T-helper 1 cell treated with Interleukin-12 subunit alpha and Interleukin-12 subunit beta and Interleukin-4 antibody, amounts not matched to agents 30 ng/mL and 1 ng/mL, for 36 hours (primary cell): ENCODE data around the gene PLD6. TPM values are rescaled to one million over a fixed set of nuclear protein-coding genes. Genes with fewer than 3 reads are reported as not detected.
"Not testable (repeated sequence)": the region's sequence is repeated elsewhere in the genome, so short reads cannot be mapped to it uniquely, and the experiment has no call there.

Source experiments
- intact Hi-C: fragments of 100-400 bp; cut with micrococcal nuclease; formaldehyde crosslinking; loops from one replicate; pipeline ENCODE4 v1.15.1; 2024
- total RNA-seq: library from RNA; stranded (reverse); gene quantifications from 2 replicates; pipeline ENCODE4 v1.2.3, GENCODE V29; 2022

The PLD6 gene
- total RNA-seq, 1 donor from 2014 or later, result 9.2 TPM

DNA sequence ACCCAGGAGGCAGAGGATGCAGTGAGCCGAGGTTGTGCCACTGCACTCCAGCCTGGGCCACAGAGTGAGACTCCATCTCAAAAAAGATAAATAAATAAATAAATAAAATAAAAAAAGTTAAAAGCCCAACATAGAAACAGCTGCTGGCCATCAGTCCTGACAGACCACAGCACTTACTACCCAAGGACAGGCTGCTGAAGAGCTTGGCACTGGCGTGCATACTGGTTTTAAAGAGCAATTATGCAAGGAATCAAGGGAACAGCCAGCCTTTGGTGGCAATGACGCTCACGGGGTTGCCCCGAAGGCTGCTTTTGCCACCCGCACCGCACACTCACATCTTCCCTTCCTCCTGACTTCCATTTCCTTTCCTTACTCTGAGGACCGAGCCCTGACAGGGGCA lies 4.2 kb downstream of the PLD6 start:
- intact Hi-C loops, result loop anchor here (10.0 kb wide), 1 partner anchor 773 kb away; the partner anchor contains the start of genes DRC3 and TOM1L2

DNA sequence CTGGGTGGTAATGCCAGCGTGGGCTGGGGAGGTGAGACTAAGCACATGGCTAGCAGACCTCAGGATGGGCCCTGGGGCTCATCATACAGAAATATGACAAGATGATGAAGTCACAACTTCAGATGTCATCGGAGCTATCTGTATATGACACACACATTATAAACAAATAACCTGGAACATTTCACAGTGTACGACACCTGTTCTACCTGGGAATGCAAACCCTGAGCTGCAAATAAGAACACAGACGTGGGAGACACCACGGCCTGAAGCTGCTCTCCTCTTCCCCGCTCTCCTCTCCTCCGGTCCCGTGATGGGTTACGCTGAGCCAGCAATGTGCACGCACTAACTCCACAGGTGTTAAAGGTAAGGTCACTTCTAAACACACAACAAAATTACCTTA lies 4.9 kb downstream of the PLD6 start:
- intact Hi-C loops, result loop anchor here (10.0 kb wide), 1 partner anchor 774 kb away; the partner anchor contains the start of genes DRC3 and TOM1L2

DNA sequence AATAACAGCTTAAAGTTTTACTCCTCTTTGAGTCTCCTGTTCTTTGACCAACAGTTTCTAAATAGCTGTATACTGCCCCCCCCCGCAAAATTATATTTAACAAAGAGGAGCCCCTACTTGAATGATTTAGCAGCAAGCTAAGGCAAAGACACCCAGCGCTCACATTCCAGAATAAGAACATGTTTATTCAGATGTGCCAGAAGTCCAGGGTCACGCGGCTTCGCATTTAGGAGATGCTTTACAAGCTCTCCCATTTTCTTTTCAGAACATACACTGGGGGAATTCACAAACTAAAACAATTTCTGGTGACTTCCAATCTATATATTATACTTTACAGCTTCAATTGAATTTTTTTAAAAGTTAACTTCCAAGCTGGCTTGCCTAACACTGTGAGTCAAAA lies 5.3 kb downstream of the PLD6 start:
- intact Hi-C loops, result loop anchor here (10.0 kb wide), 1 partner anchor 774 kb away; the partner anchor contains the start of genes DRC3 and TOM1L2

DNA sequence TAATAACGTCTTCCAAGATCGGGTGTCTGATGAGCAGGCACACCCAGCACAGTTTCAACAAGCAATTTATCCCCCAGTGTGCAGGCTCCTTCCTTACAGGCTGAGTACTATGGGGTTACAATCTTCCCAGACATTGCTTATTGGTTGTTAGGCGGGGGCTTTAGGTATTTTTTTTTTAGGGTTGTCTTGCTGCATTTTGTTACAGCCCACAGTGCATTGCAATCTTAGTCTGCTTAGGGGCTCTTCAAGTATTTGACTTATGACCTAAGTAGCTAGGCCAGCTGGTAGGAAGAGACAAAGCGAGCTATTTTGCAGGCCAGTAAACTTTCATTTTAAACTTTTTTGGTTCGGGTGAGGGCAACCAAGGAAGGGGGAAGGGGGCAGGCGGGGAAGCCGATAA lies 5.8 kb downstream of the PLD6 start:
- intact Hi-C loops, result loop anchor here (10.0 kb wide), 1 partner anchor 774 kb away; the partner anchor contains the start of genes DRC3 and TOM1L2

DNA sequence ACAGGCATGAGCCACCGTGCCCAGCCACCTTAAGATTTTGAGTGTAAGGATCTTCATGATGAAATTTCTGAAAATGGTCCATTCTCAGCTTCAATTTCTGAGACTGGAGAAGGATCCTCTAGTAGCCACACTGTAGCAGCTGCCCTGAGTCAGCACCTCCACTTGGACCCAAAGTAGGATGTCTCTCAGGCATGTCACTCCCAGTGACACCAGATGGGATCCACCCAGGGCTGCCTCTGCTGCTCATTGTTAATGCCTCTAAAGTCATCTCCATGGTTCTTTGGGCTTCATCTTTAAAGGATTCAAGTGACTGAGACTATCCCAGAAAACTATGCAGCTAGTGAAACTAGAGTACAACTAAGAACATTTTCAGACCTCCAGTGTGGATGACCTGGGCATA lies 7.9 kb downstream of the PLD6 start:
- intact Hi-C loops, result no loop called here

DNA sequence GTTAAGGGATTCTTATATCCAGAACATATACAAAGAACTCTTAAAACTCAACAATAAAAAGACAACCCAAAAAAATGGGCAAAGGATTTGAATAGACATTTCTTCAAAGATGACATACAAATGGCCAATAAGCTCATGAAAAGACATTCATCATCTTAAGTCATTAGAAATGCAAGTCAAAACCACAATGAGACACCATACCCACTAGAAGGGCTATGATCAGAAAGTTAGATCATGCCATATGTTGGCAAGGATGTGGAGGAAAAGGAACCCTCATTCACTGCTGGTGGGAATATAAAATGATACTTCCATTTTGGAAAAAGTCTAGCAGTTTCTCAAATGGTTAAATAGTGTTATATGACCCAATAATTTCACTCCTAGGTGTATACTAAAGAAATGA lies 9.4 kb downstream of the PLD6 start:
- intact Hi-C loops, result no loop called here

DNA sequence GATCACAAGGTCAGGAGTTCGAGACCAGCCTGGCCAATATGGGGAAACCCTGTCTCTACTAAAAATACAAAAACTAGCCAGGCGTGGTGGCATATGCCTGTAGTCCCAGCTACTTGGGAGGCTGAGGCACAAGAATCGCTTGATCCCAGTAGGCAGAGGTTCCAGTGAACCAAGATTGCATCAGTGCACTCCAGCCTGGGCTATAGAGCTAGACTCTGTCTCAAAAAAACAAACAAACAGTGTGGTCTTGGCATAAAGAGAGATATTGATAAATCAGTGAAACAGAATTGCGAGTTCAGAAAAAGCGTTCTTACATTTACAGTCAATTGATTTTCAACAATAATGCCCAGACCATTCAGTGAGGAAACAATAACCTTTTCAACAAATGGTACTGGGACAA lies 10.7 kb downstream of the PLD6 start:
- intact Hi-C loops, result not testable (repeated sequence)

DNA sequence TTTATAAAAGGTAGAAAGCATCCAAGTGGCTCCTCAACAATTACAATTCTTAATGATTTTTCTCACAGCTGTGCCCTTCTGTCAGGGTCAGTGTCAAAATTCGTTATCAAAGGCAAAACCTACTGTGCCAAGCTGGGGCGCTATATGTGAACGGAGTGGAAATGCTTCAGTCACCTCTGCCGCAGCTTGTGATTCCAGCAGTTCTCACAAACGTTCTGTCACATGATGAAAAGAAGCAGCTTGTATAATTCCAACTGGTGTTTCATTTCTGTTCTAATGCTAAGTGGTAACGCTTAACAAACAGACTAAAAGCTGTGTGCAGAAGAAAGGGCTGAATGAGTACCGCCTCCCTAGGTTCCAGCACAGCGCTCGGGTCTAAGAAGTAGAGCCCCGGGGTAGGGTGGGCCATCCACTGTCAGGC lies 14.2 kb downstream of the PLD6 start:
- intact Hi-C loops, result no loop called here

DNA sequence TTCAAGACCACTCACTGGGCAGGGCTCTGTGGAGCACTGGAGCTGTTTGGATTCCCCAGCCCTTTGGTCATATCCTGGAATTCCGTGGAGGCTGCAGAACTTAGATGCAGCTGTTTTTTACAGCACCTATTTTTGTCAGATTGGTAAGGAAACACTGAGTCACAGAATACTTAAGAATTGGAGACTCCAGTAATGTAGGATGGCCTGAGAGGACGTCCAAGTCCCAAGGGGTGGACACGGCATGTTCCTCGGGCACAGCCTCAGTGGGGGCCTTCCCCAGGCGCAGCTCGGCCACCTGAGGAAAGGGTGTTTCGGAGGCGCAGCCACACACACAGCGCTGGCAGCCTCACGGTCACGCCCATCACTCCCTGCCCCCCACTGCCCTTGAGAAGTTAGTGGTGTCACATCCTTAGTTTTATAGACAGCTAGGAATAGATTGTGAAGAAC lies 14.8 kb downstream of the PLD6 start:
- intact Hi-C loops, result no loop called here

DNA sequence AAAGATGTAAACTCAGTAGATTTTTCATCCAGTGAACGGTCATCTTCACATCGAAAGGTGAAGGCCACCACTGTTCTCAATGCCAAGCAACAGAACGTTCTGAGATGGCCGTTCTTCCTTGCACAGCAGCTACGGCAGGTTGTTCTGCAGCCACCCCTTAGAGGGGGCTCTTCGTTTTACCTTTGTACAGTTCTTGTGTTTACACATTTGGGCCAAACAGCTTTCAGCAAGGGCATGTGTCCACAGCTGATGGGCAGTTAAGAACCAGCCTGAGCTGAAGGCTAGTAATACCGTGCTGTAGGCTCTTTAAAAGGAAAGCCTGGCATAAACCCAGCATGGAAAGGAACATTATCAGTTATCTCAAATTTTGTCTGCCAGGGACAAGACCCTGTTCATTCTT lies 15.9 kb downstream of the PLD6 start:
- intact Hi-C loops, result no loop called here

DNA sequence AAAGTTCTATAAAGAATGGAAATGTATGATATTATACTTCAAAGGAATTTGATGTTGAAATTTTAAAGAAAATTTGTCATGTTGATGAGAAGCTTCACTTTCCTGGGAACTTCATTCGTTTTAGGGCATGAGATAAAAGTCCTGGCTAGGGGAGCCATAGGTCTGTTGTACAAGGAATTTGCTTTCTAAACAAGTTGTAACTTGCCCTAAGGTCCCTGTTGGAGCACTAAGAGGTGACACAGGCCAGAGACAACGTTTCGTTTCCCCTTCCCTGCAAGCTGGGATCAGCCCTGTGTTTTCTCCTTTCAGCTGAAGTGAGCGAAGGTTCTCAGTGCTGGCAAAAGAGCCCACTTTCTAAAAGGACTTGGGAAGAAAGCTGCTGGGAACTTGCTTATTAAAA lies 16.6 kb downstream of the PLD6 start:
- intact Hi-C loops, result loop anchor here (10.0 kb wide), 1 partner anchor 185 kb away; no protein-coding TSS in a partner anchor

DNA sequence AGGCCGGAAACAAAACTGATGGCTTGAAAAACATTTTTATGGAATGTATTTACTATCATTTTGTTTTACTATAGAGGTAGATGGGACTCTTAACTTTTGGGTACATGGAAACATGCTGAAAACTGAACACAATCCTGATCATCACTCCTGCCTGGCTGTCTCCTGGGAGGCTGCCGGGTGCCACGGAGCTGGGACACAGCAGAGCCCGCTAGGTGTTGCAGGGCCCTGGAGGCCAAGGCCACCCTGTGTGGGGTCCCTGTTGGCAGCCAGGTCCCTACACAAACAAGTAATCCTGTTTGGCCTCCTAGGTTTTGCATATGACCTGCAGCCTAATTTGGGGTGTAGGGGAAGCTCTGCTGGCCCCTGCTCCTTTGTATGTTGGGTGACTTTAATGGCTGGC lies 17.5 kb downstream of the PLD6 start:
- intact Hi-C loops, result loop anchor here (10.0 kb wide), 1 partner anchor 184 kb away; no protein-coding TSS in a partner anchor

DNA sequence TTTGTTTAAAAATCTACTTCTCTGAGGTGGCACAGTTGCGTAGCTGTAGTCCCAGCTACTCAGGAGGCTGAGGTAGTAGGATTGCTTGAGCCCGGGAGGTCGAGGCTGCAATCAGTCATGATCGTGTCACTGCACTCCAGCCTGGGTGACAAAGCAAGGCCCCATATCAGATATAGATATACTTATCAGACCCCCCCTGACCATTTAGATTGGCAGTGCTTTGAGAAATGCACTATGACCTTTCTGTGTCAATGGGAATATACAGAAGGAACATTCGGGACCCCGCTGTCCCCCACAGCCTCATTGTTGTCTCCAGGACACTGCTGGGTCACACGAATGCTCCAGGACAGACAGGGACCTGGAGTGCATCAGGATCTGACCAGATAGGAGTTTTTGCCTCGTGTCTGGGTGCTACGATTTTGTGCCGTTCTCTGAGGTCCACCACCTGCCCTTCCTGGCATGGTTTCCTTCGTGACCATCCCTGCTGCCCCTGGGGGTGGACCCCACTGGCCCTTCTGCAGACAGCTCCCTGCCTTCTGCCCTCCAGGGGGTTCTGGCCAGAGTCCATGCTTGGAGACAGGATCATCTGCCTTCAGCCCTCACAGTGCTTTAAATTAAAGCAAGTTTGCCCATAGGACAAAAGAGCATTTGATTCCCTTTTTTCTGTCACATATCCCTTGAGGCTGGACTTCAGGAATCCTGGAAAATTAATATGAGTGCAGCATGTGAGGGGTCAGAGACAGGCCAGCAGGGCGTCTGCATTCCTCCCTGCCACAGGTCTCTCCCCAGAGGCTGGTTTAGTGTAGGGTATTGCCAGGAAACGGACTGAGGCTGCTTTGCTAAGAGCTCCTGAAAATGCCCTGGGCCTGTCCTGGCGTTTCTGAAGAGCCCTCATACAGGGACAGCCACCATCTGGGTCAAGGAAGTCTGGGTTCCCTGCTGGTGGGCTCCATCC lies 19.3 kb downstream of the PLD6 start:
- intact Hi-C loops, result loop anchor here (10.0 kb wide), 1 partner anchor 182 kb away; no protein-coding TSS in a partner anchor

DNA sequence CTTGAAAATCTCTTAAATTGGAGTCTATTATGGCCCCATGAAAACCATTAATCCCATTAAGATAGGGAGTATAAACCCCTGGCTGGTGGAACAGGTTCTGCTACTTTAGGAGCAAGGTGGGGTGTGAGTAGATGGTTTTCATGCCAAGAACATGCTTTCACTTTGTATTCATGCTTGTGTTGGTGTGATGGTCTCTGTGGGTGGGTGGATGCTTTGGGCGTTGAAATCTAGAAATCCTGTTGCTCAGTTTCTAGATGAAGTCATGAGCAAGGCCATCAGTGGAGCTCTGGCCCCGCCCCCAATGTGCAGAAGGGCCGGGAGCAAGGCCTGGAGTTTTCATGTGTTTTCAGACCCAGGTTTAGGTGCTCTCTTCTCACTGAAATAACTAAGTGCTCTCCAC lies 20.1 kb downstream of the PLD6 start:
- intact Hi-C loops, result loop anchor here (10.0 kb wide), 1 partner anchor 181 kb away; no protein-coding TSS in a partner anchor

DNA sequence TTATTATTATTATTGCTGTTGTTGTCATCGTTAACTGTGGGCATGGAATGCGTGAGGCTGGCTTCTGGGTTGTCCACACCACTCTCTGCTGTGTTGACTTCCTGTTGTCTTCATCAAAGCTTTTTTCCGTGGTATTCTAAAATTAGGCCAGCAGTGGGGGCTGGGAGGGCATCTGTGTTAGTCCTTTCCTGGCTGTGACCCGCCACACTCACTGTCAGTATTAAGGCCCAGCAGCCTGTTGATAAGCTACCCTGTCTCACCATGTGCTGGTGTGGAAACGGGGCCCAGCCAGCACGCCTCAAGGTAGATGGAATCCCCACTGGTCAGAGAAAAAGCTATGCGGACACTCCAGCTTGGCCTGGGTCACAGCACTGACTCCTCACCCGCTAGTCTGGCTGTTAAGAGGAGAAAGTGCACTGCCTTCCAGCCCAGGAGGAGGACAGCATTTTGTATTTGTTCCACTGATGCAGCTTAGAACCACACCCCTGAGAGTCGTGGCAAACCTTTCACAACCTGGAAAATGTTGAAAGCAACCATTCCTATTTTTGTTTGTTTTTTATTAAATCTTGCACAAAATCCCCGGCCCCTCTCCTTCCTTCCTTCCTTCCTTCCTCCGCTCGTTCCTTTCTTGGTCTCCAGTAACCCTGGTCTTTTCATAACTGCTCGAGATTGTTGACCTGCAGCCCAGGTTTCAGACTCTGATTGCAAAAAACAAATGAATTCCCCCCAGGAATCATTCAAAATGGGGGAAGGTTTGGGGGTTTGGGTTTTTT lies 21.0 kb downstream of the PLD6 start:
- intact Hi-C loops, result loop anchor here (10.0 kb wide), 1 partner anchor 180 kb away; no protein-coding TSS in a partner anchor

DNA sequence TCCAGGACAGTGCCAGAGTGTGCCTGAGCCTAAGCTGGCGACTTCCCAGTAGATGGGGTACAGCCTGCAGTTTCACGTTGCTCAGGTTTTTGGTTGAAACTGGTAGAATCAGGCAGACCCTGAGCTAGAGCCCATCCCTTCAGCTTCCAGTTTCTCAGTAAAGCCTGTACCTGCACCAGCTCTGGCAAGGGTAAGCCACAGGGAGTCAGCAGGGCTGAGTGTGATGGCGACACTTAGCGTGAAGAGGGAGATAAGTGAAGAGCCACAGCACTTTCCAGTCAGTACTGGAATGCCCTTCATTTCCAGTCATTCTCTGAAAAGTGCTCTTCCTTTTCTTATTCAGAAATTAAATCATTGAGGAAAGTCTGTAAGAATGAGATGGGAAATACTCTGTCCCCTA lies 22.4 kb downstream of the PLD6 start:
- intact Hi-C loops, result loop anchor here (10.0 kb wide), 1 partner anchor 179 kb away; no protein-coding TSS in a partner anchor

DNA sequence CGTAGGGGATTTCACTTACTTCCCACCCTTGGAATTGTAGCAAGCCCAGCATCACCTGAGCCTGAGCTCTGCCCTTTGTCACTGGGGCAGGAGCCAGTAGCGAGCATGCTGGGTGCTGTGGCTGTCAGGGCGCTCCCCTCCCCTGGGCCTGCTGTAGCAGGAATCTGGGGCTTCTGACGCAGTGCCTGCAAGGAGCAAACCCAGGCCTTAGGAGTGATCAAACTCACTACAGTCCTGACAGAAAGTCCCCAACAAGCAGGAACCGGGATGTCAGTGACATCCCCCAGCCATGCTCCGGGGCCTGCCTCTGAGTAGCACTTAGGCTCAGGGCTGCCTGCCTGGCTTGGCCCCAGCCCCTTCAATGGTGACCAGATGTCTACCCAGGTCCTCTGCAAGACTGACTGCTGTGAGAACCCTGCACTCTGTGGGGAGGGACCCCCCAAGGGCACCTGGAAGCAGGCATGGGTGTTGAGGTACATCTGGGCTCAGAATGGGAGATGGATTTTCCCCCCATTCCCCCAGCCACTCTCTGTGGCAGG lies 23.5 kb downstream of the PLD6 start:
- intact Hi-C loops, result loop anchor here (10.0 kb wide), 1 partner anchor 178 kb away; no protein-coding TSS in a partner anchor

DNA sequence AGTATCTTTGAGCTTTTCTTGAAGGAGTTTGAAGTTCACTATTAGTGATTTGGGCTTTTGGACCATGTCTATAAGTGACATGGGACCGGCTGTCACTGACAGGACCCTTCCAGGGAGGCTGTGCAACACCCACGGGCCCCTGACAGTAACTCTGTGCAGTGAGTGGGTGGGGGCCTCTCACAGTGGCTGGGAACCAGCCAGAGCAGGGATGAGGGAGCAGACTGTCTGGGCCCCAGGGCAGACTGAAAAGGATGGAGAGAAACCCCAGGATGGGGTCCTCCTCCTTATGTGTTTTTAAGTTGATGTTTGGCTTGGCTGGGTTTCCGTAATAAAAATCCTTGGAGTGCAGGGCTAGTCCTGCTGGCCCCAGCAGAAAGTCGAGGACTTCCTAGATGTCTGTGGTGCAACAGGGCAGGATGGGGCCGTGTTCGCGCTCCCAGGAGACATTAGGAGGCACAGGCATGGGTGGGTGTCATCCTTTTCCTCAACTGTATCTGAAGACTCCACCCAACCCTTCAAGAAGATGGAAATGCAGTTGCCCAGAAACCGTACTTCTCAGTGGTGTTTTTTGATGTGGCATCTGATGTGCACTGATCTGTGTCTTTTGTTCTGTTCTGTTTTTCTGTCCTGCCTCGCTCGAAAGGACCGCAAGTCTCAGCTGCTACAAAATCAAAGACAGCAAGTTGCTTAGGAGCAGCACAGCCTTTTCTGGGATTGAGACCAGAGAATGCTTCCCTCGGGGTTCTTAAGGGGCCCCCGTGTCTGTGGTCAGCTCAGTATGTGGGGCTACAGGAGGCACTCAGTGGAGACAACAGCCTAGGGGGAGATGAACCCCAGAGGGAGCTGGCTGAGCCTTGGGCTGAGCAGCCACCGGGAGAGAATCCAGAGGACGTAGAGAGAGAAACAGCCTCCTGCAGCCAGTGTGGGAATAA lies 24.2 kb downstream of the PLD6 start:
- intact Hi-C loops, result loop anchor here (10.0 kb wide), 1 partner anchor 177 kb away; no protein-coding TSS in a partner anchor

DNA sequence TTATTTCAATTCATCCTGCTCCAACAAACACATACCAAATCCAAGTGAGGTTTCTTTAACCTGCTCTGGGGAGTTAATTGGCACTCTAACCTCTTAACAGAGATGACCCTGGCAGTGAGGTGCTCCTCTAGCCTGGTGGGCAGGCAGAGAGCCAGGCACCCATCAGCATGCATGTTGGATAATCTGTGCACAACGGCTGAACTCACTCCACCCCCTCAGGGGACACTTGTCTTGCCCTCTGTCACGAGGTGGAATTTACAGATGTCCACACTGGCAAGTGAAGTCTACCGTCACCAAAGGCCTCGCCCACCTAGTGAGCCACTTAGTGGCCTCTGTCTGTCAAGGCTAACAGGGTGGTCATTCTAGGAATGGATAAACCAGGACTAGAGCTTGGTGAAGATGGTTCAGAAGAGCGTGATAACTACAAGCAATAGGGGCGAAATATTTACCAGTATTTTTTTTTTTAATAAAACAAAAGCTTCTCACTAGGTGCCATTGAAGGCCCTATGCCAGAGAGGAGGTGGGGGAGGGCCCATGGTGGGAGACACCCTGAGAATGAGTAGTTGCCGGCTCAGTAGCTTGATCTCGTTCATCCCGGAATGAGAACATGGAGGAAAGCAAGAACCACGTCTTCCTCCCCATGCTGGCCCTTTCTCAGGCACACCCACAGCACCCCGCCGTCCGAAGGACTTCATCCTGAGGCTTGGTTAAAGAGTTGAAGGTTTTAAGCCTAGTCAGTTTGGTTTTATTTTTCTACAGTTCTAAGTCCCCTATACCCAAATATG lies 25.2 kb downstream of the PLD6 start:
- intact Hi-C loops, result loop anchor here (10.0 kb wide), 1 partner anchor 176 kb away; no protein-coding TSS in a partner anchor
